IMR-90 (cell line): Measurements from ENCODE around the gene CHSY3. TPM values are rescaled to one million over a fixed set of nuclear protein-coding genes. Genes with fewer than 3 reads are reported as not detected.

Source experiments
- ATAC-seq: fragments of 200-7000 bp; cut with Tn5 transposase; 2 replicates; pipeline ENCODE4 v1.9.1; 2020; ENCODE audit warnings: low read depth, mild to moderate bottlenecking, moderate library complexity
- BruUV-seq: library from RNA; stranded (reverse); fragments of 400-500 nt; replicated peaks from 2 replicates; lab custom pipeline; 2021; lab: Mats Ljungman, UMichigan
- CTCF ChIA-PET: fragments of 300-600 bp; formaldehyde crosslinking; extraction: SDS; loops from one replicate; lab custom pipeline; 2021; ENCODE audit warnings: antibody characterized with exemption; lab: Yijun Ruan, JAX
- POLR2A ChIA-PET: fragments of 300-600 bp; sonication (Branson Sonifier 250); formaldehyde crosslinking; loops from one replicate; lab custom pipeline; 2022; ENCODE audit warnings: antibody characterized with exemption; ENCODE audit not compliant: unreplicated experiment; lab: Charles Lee
- DNase-seq: peaks from one replicate; pipeline ENCODE4 v3.0.0; 2013
- H2AFZ ChIP-seq: replicated peaks from 2 replicates; pipeline ENCODE3; 2013; ENCODE audit warnings: low read length, mild to moderate bottlenecking; ENCODE audit not compliant: poor library complexity
- H2AK5ac ChIP-seq: 2 replicates; pipeline ENCODE4 v1.6.1; 2013; ENCODE audit warnings: low read depth, low read length, inconsistent platforms
- H2AK9ac ChIP-seq: replicated peaks from 2 replicates; pipeline ENCODE3; 2013; ENCODE audit warnings: mild to moderate bottlenecking, low read depth, low read length, moderate library complexity; ENCODE audit not compliant: poor library complexity
- H2BK120ac ChIP-seq: 2 replicates; pipeline ENCODE4 v1.6.1; 2013; ENCODE audit warnings: low read depth, low read length, inconsistent platforms
- H2BK15ac ChIP-seq: 3 replicates; pipeline ENCODE4 v1.6.1; 2013; ENCODE audit warnings: low read depth, low read length, inconsistent platforms
- H2BK20ac ChIP-seq: 2 replicates; pipeline ENCODE4 v1.6.1; 2013; ENCODE audit warnings: low read depth, mild to moderate bottlenecking, inconsistent platforms, low read length, moderate library complexity
- H2BK5ac ChIP-seq: 2 replicates; pipeline ENCODE4 v1.6.1; 2013; ENCODE audit warnings: mild to moderate bottlenecking, low read depth, low read length, inconsistent platforms; ENCODE audit not compliant: poor library complexity, severe bottlenecking
- H3K14ac ChIP-seq: replicated peaks from 2 replicates; pipeline ENCODE4 v1.6.1; 2013; ENCODE audit warnings: low read depth, low read length, inconsistent platforms
- H3K18ac ChIP-seq: 2 replicates; pipeline ENCODE4 v1.6.1; 2013; ENCODE audit warnings: low read depth, low read length, control low read depth
- H3K23ac ChIP-seq: 2 replicates; pipeline ENCODE4 v1.6.1; 2013; ENCODE audit warnings: low read depth, low read length, inconsistent platforms
- H3K27ac ChIP-seq: 2 replicates; pipeline ENCODE4 v1.5.1; 2013; ENCODE audit warnings: mild to moderate bottlenecking, control low read depth, low read length; ENCODE audit not compliant: insufficient read depth
- H3K27me3 ChIP-seq: 2 replicates; pipeline ENCODE4 v1.6.1; 2013; ENCODE audit warnings: low read length; ENCODE audit not compliant: control insufficient read depth, insufficient read depth
- H3K36me3 ChIP-seq: 2 replicates; pipeline ENCODE4 v1.6.1; 2013; ENCODE audit warnings: low read length, mixed read lengths; ENCODE audit not compliant: control insufficient read depth, insufficient read depth
- H3K4ac ChIP-seq: 2 replicates; pipeline ENCODE4 v1.6.1; 2013; ENCODE audit warnings: low read depth, low read length, inconsistent platforms
- H3K4me1 ChIP-seq: 2 replicates; pipeline ENCODE4 v1.6.1; 2013; ENCODE audit warnings: low read length, mixed read lengths; ENCODE audit not compliant: control insufficient read depth, insufficient read depth
- H3K4me2 ChIP-seq: 2 replicates; pipeline ENCODE4 v1.6.1; 2013; ENCODE audit warnings: low read depth, mild to moderate bottlenecking, control low read depth, low read length, moderate library complexity
- H3K4me3 ChIP-seq: 2 replicates; pipeline ENCODE4 v1.5.1; 2013; ENCODE audit warnings: low read depth, mild to moderate bottlenecking, control low read depth, low read length, moderate library complexity; ENCODE audit not compliant: insufficient read depth
- H3K56ac ChIP-seq: 2 replicates; pipeline ENCODE4 v1.6.1; 2013; ENCODE audit warnings: low read length, inconsistent platforms; ENCODE audit not compliant: insufficient read depth; ENCODE audit errors: extremely low read depth
- H3K79me1 ChIP-seq, 2 experiments: 2 replicates each; pipeline ENCODE4 v1.6.1; 2013; ENCODE audit warnings: low read length in 2 of 2, inconsistent platforms in 1 of 2, low read depth in 1 of 2
- H3K9ac ChIP-seq: 2 replicates; pipeline ENCODE4 v1.6.1; 2013; ENCODE audit warnings: low read depth, low read length, control low read depth
- H3K9me1 ChIP-seq: 2 replicates; pipeline ENCODE4 v1.6.1; 2013; ENCODE audit warnings: low read length, inconsistent platforms; ENCODE audit not compliant: insufficient read depth
- H3K9me3 ChIP-seq: 2 replicates; pipeline ENCODE4 v1.6.1; 2013; ENCODE audit warnings: low read length; ENCODE audit not compliant: control insufficient read depth, insufficient read depth
- H4K20me1 ChIP-seq: 2 replicates; pipeline ENCODE4 v1.6.1; 2013; ENCODE audit warnings: low read length, inconsistent platforms; ENCODE audit not compliant: insufficient read depth
- H4K5ac ChIP-seq: 2 replicates; pipeline ENCODE4 v1.6.1; 2013; ENCODE audit warnings: mild to moderate bottlenecking, low read depth, low read length, control low read depth
- H4K8ac ChIP-seq, 2 experiments: 2 replicates each; pipeline ENCODE4 v1.6.1; 2013; ENCODE audit warnings: low read depth in 2 of 2, low read length in 2 of 2, control low read depth in 1 of 2, inconsistent platforms in 1 of 2
- H4K91ac ChIP-seq: 2 replicates; pipeline ENCODE4 v1.6.1; 2013; ENCODE audit warnings: low read depth, low read length, inconsistent platforms; ENCODE audit not compliant: insufficient read depth
- BHLHE40 ChIP-seq: fragments of 150-350 bp; IDR thresholded peaks from 2 replicates; pipeline ENCODE4 v1.6.1; 2016; ENCODE audit warnings: mild to moderate bottlenecking, low read depth, low read length
- CEBPB ChIP-seq: IDR thresholded peaks from 2 replicates; pipeline ENCODE4 v1.6.1; 2012; ENCODE audit warnings: low read depth, low read length, improper control_type of control experiment
- CHD1 ChIP-seq: IDR thresholded peaks from 2 replicates; pipeline ENCODE4 v1.6.1; 2012; ENCODE audit warnings: low read depth, low read length, improper control_type of control experiment
- CTCF ChIP-seq: conservative IDR thresholded peaks from 2 replicates; pipeline ENCODE4 v1.5.1; 2012; ENCODE audit warnings: mild to moderate bottlenecking, low read depth, low read length, improper control_type of control experiment
- FOS ChIP-seq: fragments of 150-350 bp; IDR thresholded peaks from 2 replicates; pipeline ENCODE4 v1.6.1; 2016; ENCODE audit warnings: low read depth, low read length
- MAFK ChIP-seq: IDR thresholded peaks from 2 replicates; pipeline ENCODE4 v1.6.1; 2012; ENCODE audit warnings: low read depth, low read length, improper control_type of control experiment
- MAZ ChIP-seq: IDR thresholded peaks from 2 replicates; pipeline ENCODE4 v1.6.1; 2012; ENCODE audit warnings: low read depth, mild to moderate bottlenecking, low read length, improper control_type of control experiment, moderate library complexity, borderline replicate concordance
- MXI1 ChIP-seq: IDR thresholded peaks from 2 replicates; pipeline ENCODE4 v1.6.1; 2012; ENCODE audit warnings: low read depth, mild to moderate bottlenecking, low read length, moderate library complexity, borderline replicate concordance
- NFE2L2 ChIP-seq: fragments of 150-350 bp; IDR thresholded peaks from 2 replicates; pipeline ENCODE4 v1.6.1; 2016; ENCODE audit warnings: low read depth, mild to moderate bottlenecking, low read length
- POLR2A ChIP-seq: IDR thresholded peaks from 2 replicates; pipeline ENCODE4 v1.6.1; 2012; ENCODE audit warnings: mild to moderate bottlenecking, low read depth, low read length
- RAD21 ChIP-seq: IDR thresholded peaks from 2 replicates; pipeline ENCODE4 v1.6.1; 2012; ENCODE audit warnings: low read length, improper control_type of control experiment
- RCOR1 ChIP-seq: IDR thresholded peaks from 2 replicates; pipeline ENCODE4 v1.6.1; 2012; ENCODE audit warnings: mild to moderate bottlenecking, low read length, improper control_type of control experiment; ENCODE audit not compliant: insufficient replicate concordance
- RFX5 ChIP-seq: IDR thresholded peaks from 2 replicates; pipeline ENCODE4 v1.8.0; 2012; ENCODE audit warnings: low read depth, mild to moderate bottlenecking, low read length, moderate library complexity
- SMC3 ChIP-seq: fragments of 150-350 bp; IDR thresholded peaks from 2 replicates; pipeline ENCODE4 v1.6.1; 2016; ENCODE audit warnings: low read depth, mild to moderate bottlenecking, antibody characterized with exemption, low read length, moderate library complexity
- dilution Hi-C: fragments of 300-500 bp; cut with HindIII; formaldehyde crosslinking; loops from one replicate; pipeline ENCODE4 v1.14.3; 2018; ENCODE audit warnings: low sequenced_read_pairs; ENCODE audit not compliant: unreplicated experiment
- in situ Hi-C: fragments of 300-500 bp; cut with MboI; formaldehyde crosslinking; loops from 3 replicates; pipeline ENCODE4 v1.14.3; 2019; ENCODE audit warnings: low sequenced_read_pairs, inconsistent platforms, mixed read lengths
- intact Hi-C: fragments of 100-400 bp; cut with micrococcal nuclease; formaldehyde crosslinking; loops from 2 replicates; pipeline ENCODE4 v1.10.0; 2022
- polyA plus RNA-seq, 3 experiments: library from polyadenylated mRNA; depleted of rRNA; stranded (reverse); fragments of >200 nt; gene quantifications; 2 replicates each; pipeline ENCODE4 v1.2.3, GENCODE V29; 2012; ENCODE audit warnings: low replicate concordance in 1 of 3
- total RNA-seq: library from RNA; depleted of rRNA; stranded (reverse); fragments of >200 nt; gene quantifications from 2 replicates; pipeline ENCODE4 v1.2.3, GENCODE V29; 2012
- TF ChIP-seq, protein P1 (sequence below): fragments of 150-350 bp; IDR thresholded peaks from 2 replicates; pipeline ENCODE4 v1.6.1; 2017; ENCODE audit warnings: mild to moderate bottlenecking, antibody characterized with exemption, low read length, low read depth
- TF ChIP-seq, protein P2 (sequence below): fragments of 150-350 bp; IDR thresholded peaks from 2 replicates; pipeline ENCODE4 v1.6.1; 2016; ENCODE audit warnings: low read depth, mild to moderate bottlenecking, low read length, moderate library complexity, borderline replicate concordance

CHSY3 gene
- total and polyA plus RNA-seq, 2 of the 4 experiments (the other 2 are of a cell fraction): 0.62 to 1.3 TPM

DNA sequence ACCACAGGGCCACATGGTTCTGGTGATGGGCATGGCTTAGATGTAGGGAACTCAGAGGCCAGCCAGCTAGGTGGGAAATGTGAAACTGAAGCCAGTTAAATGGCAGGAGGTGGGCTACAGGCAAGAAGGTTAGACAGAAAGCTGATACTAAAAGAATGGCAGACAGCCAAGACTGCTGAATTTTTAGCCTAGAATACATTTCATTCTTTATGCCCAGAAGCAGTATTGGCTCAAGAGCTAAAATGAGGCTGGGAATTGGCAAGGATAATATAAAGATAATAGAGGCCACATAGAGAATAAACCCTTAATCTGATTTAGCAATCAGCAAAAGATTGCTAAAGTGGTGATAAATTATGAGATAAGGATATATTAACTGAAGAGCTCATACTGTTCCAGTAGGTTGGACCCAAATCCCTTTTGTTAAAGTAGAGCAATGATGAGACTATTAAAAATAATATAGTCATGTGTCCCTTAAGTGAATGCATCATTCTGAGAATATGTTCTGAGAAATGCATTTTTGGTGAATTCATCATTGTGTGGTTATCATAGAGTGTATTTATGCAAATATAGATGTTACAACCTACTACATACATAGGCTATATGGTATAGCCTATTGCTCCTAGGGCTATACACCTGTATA is 234.3 kb downstream of the CHSY3 start:
- Histone ChIP-seq H3K23ac (no peak overlapping the region), H3K4me2 (no peak overlapping the region), H3K9ac (no peak overlapping the region), H3K56ac (no peak overlapping the region), H4K20me1 (no peaks in the 10 kb centered on the region), H2AK5ac (no peak overlapping the region), H3K4me1 (no peaks in the 10 kb centered on the region), H2BK15ac (no peak overlapping the region), H3K36me3 (no peaks in the 10 kb centered on the region), H3K14ac (no peak overlapping the region), H3K4me3 (no peak overlapping the region), H4K8ac (no peak overlapping the region), H3K79me1 (no peaks in the 10 kb centered on the region), H3K27me3 (no peaks in the 10 kb centered on the region), H3K9me3 (peaks cover 4% of the 10 kb centered on the region; the same call in 1 of the 2 replicates), H2BK5ac (no peak overlapping the region), H3K9me1 (no peaks in the 10 kb centered on the region), H2AFZ (no peak overlapping the region), H3K18ac (no peak overlapping the region), H2BK20ac (no peak overlapping the region), H2AK9ac (no peak overlapping the region), H3K27ac (no peak overlapping the region), H3K4ac (no peak overlapping the region), H4K5ac (no peak overlapping the region), H2BK120ac (no peak overlapping the region), H4K91ac (no peak overlapping the region)
- POLR2A ChIA-PET: no interaction called here
- in situ Hi-C loops: no loop called here
- DNase-seq (no peak), ATAC-seq (no peak)
- TF ChIP-seq, protein P1, sequence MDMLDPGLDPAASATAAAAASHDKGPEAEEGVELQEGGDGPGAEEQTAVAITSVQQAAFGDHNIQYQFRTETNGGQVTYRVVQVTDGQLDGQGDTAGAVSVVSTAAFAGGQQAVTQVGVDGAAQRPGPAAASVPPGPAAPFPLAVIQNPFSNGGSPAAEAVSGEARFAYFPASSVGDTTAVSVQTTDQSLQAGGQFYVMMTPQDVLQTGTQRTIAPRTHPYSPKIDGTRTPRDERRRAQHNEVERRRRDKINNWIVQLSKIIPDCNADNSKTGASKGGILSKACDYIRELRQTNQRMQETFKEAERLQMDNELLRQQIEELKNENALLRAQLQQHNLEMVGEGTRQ: no peak
- TF ChIP-seq CEBPB: no peak
- no peak for TF ChIP-seq MAFK
- no peak for TF ChIP-seq MAZ
- no peak for TF ChIP-seq SMC3
- TF ChIP-seq NFE2L2: no peak
- TF ChIP-seq RAD21: no peak
- no peak for TF ChIP-seq RFX5
- TF ChIP-seq RCOR1: no peak
- TF ChIP-seq, protein P2, sequence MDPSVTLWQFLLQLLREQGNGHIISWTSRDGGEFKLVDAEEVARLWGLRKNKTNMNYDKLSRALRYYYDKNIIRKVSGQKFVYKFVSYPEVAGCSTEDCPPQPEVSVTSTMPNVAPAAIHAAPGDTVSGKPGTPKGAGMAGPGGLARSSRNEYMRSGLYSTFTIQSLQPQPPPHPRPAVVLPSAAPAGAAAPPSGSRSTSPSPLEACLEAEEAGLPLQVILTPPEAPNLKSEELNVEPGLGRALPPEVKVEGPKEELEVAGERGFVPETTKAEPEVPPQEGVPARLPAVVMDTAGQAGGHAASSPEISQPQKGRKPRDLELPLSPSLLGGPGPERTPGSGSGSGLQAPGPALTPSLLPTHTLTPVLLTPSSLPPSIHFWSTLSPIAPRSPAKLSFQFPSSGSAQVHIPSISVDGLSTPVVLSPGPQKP: no peak
- TF ChIP-seq FOS: no peak
- TF ChIP-seq MXI1: no peak
- TF ChIP-seq CTCF: no peak
- no peak for TF ChIP-seq BHLHE40
- TF ChIP-seq CHD1: no peak
- no peak for TF ChIP-seq POLR2A
- CTCF ChIA-PET: interaction anchor here (0.6 kb wide), 1 partner anchor 278 kb away, joined by 3 read pairs; no protein-coding TSS in a partner anchor
- dilution Hi-C loops: no loop called here
- intact Hi-C loops: no loop called here
- BruUV-seq: no TSS peak
